Activated CD4-positive, alpha-beta T cell treated with anti-CD3 and anti-CD28 coated beads for 36 hours (primary cell): Measurements from ENCODE around the gene PKLR. TPM values are rescaled to one million over a fixed set of nuclear protein-coding genes. Genes with fewer than 3 reads are reported as not detected.
A peak's percentile ranks its signal among the peaks of the same experiment; 100 is the strongest.

ENCODE experiments used
- ATAC-seq: fragments of 200-7000 bp; cut with Tn5 transposase; one replicate; pipeline ENCODE4 v1.10.0; 2021; ENCODE audit warnings: mild to moderate bottlenecking, moderate library complexity
- CTCF ChIA-PET: fragments of 350-600 bp; sonication (Branson Sonifier 250); formaldehyde crosslinking; loops from one replicate; lab custom pipeline; 2021; ENCODE audit warnings: antibody characterized with exemption; lab: Charles Lee
- POLR2A ChIA-PET: fragments of 350-600 bp; sonication (Branson Sonifier 250); formaldehyde crosslinking; loops from one replicate; lab custom pipeline; 2021; ENCODE audit warnings: antibody characterized with exemption, inconsistent platforms; lab: Charles Lee
- DNase-seq: peaks from one replicate; pipeline ENCODE4 v3.0.0-alpha.2; 2020
- H3K27ac Mint-ChIP-seq: one replicate; pipeline ENCODE4 v1.8.0; 2021; ENCODE audit warnings: mixed read lengths
- H3K27me3 Mint-ChIP-seq: one replicate; pipeline ENCODE4 v1.8.0; 2021; ENCODE audit warnings: mixed read lengths
- H3K36me3 Mint-ChIP-seq: one replicate; pipeline ENCODE4 v1.8.0; 2021; ENCODE audit warnings: low read depth, mixed read lengths
- H3K4me1 Mint-ChIP-seq: one replicate; pipeline ENCODE4 v1.8.0; 2021; ENCODE audit warnings: mixed read lengths
- H3K4me3 Mint-ChIP-seq: one replicate; pipeline ENCODE4 v1.8.0; 2021; ENCODE audit warnings: mild to moderate bottlenecking, moderate library complexity, mixed read lengths
- H3K9me3 Mint-ChIP-seq: one replicate; pipeline ENCODE4 v1.8.0; 2021; ENCODE audit warnings: low read depth, mixed read lengths
- intact Hi-C, 2 experiments: fragments of 100-400 bp; cut with DNase I in 1 of 2; cut with micrococcal nuclease in 1 of 2; formaldehyde crosslinking; loops; one replicate each; pipeline versions ENCODE4 v1.14.2 to v1.15.1; 2022 to 2024; cut with DNase I, micrococcal nuclease
- total RNA-seq, 2 experiments: library from RNA; stranded (reverse); gene quantifications; one replicate each; pipeline ENCODE4 v1.2.3, GENCODE V29; 2021

The PKLR gene
- total RNA-seq, 2 experiments from 2014 or later = not detected

DNA sequence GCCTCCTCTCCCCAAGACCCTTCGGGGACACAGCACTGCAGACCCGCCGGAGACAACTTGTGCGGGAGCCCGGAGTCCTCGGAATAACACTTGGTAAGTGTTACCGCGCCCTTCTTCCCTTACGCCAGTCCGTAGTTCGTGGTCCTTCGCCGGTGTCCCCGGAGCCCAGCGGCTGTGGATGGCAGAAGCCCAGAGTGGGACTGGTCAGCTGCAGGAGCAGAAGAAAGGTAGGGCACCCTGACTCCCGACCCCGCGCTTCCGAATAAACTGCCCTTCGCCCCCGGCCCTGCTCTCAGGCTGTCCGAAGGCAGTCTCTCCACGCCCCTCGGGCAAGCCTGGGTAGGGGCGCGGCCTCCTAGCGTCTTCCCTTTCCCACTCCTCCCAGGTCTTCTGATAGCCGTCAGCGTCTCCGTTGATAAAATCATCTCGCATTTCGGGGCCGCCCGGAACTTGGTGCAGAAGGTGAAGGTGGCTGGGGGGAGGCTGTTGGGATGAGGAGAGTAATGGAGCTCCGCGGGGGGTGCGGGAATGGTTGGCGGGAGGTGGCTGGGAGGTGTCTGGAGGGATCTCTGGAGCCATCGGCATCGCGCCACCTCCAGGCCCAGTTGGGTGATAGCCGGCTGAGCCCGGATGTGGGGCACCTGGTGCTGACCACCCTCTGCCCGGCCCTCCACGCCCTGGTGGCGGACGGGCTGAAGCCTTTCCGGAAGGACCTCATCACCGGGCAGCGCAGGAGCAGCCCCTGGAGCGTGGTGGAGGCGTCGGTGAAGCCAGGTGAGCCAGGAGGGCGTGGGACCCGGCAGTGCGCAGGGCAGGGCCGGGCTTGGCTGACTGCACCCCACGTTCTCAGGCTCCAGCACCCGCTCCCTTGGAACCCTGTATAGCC lies 23.7 kb upstream of the PKLR start:
- peaks cover 33% of the 10 kb centered on the region for H3K4me1 Mint-ChIP-seq
- CTCF ChIA-PET = interaction anchor here (0.6 to 6.1 kb wide), 6 partner anchors 14 to 1094 kb away, joined by 3 to 79 read pairs (median 4); no protein-coding TSS in a partner anchor
- no peak overlapping the region for H3K27ac Mint-ChIP-seq
- H3K27me3 Mint-ChIP-seq = no peaks in the 10 kb centered on the region
- intact Hi-C loops = loop anchor here (1.0 to 10.0 kb wide), 11 partner anchors 63 to 652 kb away; partner anchors contain the start of genes MTX1 (in 2 of the 2), ARHGEF2 (in 1 of the 2), DAP3 (in 1 of the 2) and ENTREP3 (in 1 of the 2)
- peaks cover 9% of the 10 kb centered on the region for H3K36me3 Mint-ChIP-seq
- POLR2A ChIA-PET = no interaction called here
- DNase-seq (peak; percentile 47), ATAC-seq (no peak)
- peak overlapping the region; percentile 76 for H3K4me3 Mint-ChIP-seq
- no peaks in the 10 kb centered on the region for H3K9me3 Mint-ChIP-seq

- Mint-ChIP-seq H3K27ac (peak overlapping the region; percentile 45), H3K27me3 (no peaks in the 10 kb centered on the region), H3K9me3 (no peaks in the 10 kb centered on the region), H3K4me1 (peaks cover 39% of the 10 kb centered on the region), H3K4me3 (peak overlapping the region; percentile 76), H3K36me3 (peaks cover 12% of the 10 kb centered on the region)
- DNase-seq (peak; percentile 95), ATAC-seq (peak; percentile 81)
- POLR2A ChIA-PET = interaction anchor here (0.6 to 1.1 kb wide), 3 partner anchors 16 to 63 kb away, joined by 3 to 4 read pairs (median 4); no protein-coding TSS in a partner anchor
- CTCF ChIA-PET = interaction anchor here (0.5 to 6.1 kb wide), 20 partner anchors 9 to 1095 kb away, joined by 3 to 79 read pairs (median 6); partner anchors contain the start of genes CLK2, ENTREP3, FDPS and MTX1
- intact Hi-C loops = loop anchor here (1.0 to 10.0 kb wide), 11 partner anchors 62 to 653 kb away; partner anchors contain the start of genes MTX1 (in 2 of the 2), ARHGEF2 (in 1 of the 2), DAP3 (in 1 of the 2) and ENTREP3 (in 1 of the 2)
Observed at GRCh38 chr1:155324037-155324716, 22.9 kb upstream of the PKLR start.

DNA sequence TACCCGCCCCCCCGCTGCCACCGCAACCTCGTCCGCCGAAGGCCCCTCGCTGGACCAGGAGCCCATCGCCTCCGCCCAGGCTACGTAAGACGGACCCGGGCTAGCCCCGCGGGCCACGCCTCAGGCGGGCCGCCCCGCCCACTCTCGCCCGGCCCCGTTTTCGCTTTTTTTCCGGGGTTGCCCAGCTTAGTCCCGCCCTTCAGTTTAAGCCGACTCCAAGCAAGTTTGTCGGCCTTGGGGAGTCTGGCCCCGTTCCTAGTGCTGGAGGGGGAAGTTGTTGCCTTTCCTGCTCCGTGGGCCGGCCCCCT lies 22.4 kb upstream of the PKLR start:
- no peaks in the 10 kb centered on the region for H3K9me3 Mint-ChIP-seq
- POLR2A ChIA-PET = interaction anchor here (0.6 to 1.2 kb wide), 5 partner anchors 16 to 136 kb away, joined by 3 to 4 read pairs (median 3); partner anchors contain the start of gene CLK2
- ATAC-seq (peak; percentile 56), DNase-seq (peak; percentile 90)
- H3K4me1 Mint-ChIP-seq = peaks cover 42% of the 10 kb centered on the region
- H3K4me3 Mint-ChIP-seq = peak overlapping the region; percentile 76
- CTCF ChIA-PET = interaction anchor here (0.5 to 6.1 kb wide), 18 partner anchors 9 to 653 kb away, joined by 3 to 79 read pairs (median 6); partner anchors contain the start of genes CLK2, ENTREP3, FDPS and MTX1
- no peaks in the 10 kb centered on the region for H3K27me3 Mint-ChIP-seq
- H3K27ac Mint-ChIP-seq = peak overlapping the region; percentile 45
- intact Hi-C loops = loop anchor here (1.0 to 10.0 kb wide), 18 partner anchors 15 to 654 kb away; partner anchors contain the start of genes CLK2 (in 2 of the 2), FDPS (in 2 of the 2), HCN3 (in 2 of the 2) and MTX1 (in 2 of the 2)
- H3K36me3 Mint-ChIP-seq = peaks cover 17% of the 10 kb centered on the region

DNA sequence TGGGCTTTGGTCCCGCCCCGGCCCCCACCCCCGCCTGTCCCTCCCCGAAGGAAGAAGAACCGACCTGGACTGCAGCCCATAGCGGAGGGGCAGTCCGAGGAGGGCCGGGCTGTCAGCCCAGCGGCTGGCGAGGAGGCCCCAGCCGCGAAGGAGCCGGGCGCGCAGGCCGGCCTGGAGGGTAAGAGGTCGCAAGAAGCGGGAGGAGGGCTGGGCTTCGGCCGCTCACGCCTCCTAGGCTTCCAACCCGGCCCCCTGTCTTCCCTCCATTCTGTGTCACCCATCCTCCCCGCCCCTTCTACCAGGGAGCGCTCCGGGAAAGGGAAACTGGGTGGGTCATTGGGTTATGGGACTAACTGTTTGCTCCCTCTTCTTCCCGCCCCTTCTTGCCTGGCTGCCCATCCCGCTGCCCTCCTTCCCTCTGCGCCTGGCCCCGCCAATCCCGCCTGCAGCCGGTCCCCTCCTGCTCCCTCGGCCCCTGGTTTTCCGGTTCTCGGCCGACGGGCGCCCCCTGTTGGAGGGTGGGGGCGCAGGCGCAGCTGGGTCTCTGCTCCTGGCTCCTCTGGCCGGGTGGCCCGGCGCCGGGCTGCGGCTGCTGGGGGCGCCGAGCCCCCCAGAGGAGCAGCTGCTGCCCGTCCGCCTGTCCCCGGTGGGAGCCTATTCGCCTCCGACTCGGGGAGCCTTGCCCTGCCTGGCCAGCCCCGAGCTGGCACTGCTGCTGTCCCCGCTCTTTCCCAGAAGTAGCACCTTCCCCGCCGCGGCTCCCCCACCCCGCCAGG lies 21.9 kb upstream of the PKLR start:
- DNase-seq = peak; percentile 92
- Mint-ChIP-seq H3K36me3 (peaks cover 20% of the 10 kb centered on the region), H3K27me3 (no peaks in the 10 kb centered on the region), H3K27ac (peak overlapping the region; percentile 45), H3K4me3 (peak overlapping the region; percentile 76), H3K9me3 (no peaks in the 10 kb centered on the region), H3K4me1 (peaks cover 42% of the 10 kb centered on the region)
- ChIA-PET CTCF (interaction anchor here (0.7 to 6.1 kb wide), 19 partner anchors 10 to 278 kb away, joined by 3 to 79 read pairs (median 6); partner anchors contain the start of genes CLK2, ENTREP3, FDPS and KRTCAP2), POLR2A (interaction anchor here (0.6 to 1.2 kb wide), 6 partner anchors 45 to 153 kb away, joined by 3 to 4 read pairs (median 3); partner anchors contain the start of gene CLK2)
- ATAC-seq = peak; percentile 55
- intact Hi-C loops = loop anchor here (1.0 to 10.0 kb wide), 15 partner anchors 15 to 654 kb away; partner anchors contain the start of genes CLK2 (in 2 of the 2), FDPS (in 2 of the 2), HCN3 (in 2 of the 2) and ARHGEF2 (in 1 of the 2)

GRCh38 chr1:155322571-155322952 lies 21.3 kb upstream of the PKLR start:
- POLR2A ChIA-PET = interaction anchor here (1.0 to 1.2 kb wide), 3 partner anchors 50 to 699 kb away, joined by 3 to 4 read pairs (median 3); partner anchors contain the start of gene CLK2
- CTCF ChIA-PET = interaction anchor here (0.6 to 6.1 kb wide), 16 partner anchors 12 to 279 kb away, joined by 3 to 79 read pairs (median 4); partner anchors contain the start of genes FDPS and KRTCAP2
- H3K27me3 Mint-ChIP-seq = no peaks in the 10 kb centered on the region
- ATAC-seq (no peak), DNase-seq (peak; percentile 49)
- no peak overlapping the region for H3K27ac Mint-ChIP-seq
- H3K4me3 Mint-ChIP-seq = peak overlapping the region; percentile 76
- H3K4me1 Mint-ChIP-seq = peaks cover 42% of the 10 kb centered on the region
- intact Hi-C loops = loop anchor here (5.0 to 10.0 kb wide), 7 partner anchors 115 to 655 kb away; partner anchors contain the start of genes ARHGEF2 (in 1 of the 2), DAP3 (in 1 of the 2), MTX1 (in 1 of the 2) and SLC50A1 (in 1 of the 2)
- H3K36me3 Mint-ChIP-seq = peaks cover 25% of the 10 kb centered on the region
- H3K9me3 Mint-ChIP-seq = no peaks in the 10 kb centered on the region

GRCh38 chr1:155321639-155322503 lies 20.6 kb upstream of the PKLR start:
- no peaks in the 10 kb centered on the region for H3K9me3 Mint-ChIP-seq
- H3K4me1 Mint-ChIP-seq = peaks cover 42% of the 10 kb centered on the region
- H3K36me3 Mint-ChIP-seq = peaks cover 25% of the 10 kb centered on the region
- no peaks in the 10 kb centered on the region for H3K27me3 Mint-ChIP-seq
- DNase-seq (peak; percentile 16), ATAC-seq (no peak)
- intact Hi-C loops = loop anchor here (5.0 to 10.0 kb wide), 7 partner anchors 115 to 655 kb away; partner anchors contain the start of genes ARHGEF2 (in 1 of the 2), DAP3 (in 1 of the 2), MTX1 (in 1 of the 2) and SLC50A1 (in 1 of the 2)
- H3K27ac Mint-ChIP-seq = no peak overlapping the region
- H3K4me3 Mint-ChIP-seq = peak overlapping the region; percentile 76
- CTCF ChIA-PET = interaction anchor here (0.6 to 6.1 kb wide), 16 partner anchors 11 to 259 kb away, joined by 3 to 79 read pairs (median 4); partner anchors contain the start of genes FDPS and KRTCAP2
- POLR2A ChIA-PET = interaction anchor here (1.0 to 1.1 kb wide), 2 partner anchors 70 to 699 kb away, joined by 3 to 4 read pairs; no protein-coding TSS in a partner anchor

- peak; percentile 51 for ATAC-seq
- Mint-ChIP-seq H3K27me3 (no peaks in the 10 kb centered on the region), H3K36me3 (peaks cover 28% of the 10 kb centered on the region), H3K4me1 (peaks cover 39% of the 10 kb centered on the region), H3K27ac (no peak within 1 kb of the TSS), H3K4me3 (peak within 1 kb of the TSS; percentile 76), H3K9me3 (no peaks in the 10 kb centered on the region)
- intact Hi-C loops = loop anchor here (5.0 to 10.0 kb wide), 7 partner anchors 114 to 656 kb away; partner anchors contain the start of genes ARHGEF2 (in 1 of the 2), DAP3 (in 1 of the 2), MTX1 (in 1 of the 2) and SLC50A1 (in 1 of the 2)
- ChIA-PET CTCF (interaction anchor here (0.6 to 6.1 kb wide), 15 partner anchors 10 to 1329 kb away, joined by 3 to 79 read pairs (median 3); partner anchors contain the start of genes CLK2, FDPS and KRTCAP2), POLR2A (no interaction called here)
- peak; percentile 89 for DNase-seq
Observed at GRCh38 chr1:155320661-155321617, 19.7 kb upstream of the PKLR start, which contains the start of gene RUSC1. Gene RUSC1, plus strand, starts transcription at chr1:155320894. Its CDS starts 880 bp downstream, at chr1:155321774.

GRCh38 chr1:155320252-155320651 lies 19.0 kb upstream of the PKLR start:
- ChIA-PET POLR2A (no interaction called here), CTCF (interaction anchor here (0.6 to 6.1 kb wide), 13 partner anchors 11 to 472 kb away, joined by 3 to 79 read pairs (median 3); partner anchors contain the start of genes CLK2, FDPS and KRTCAP2)
- Mint-ChIP-seq H3K36me3 (peaks cover 28% of the 10 kb centered on the region), H3K4me1 (peaks cover 33% of the 10 kb centered on the region), H3K27me3 (no peaks in the 10 kb centered on the region), H3K9me3 (no peaks in the 10 kb centered on the region), H3K4me3 (peak overlapping the region; percentile 60), H3K27ac (no peak overlapping the region)
- DNase-seq = no peak
- intact Hi-C loops = loop anchor here (5.0 to 10.0 kb wide), 7 partner anchors 113 to 657 kb away; partner anchors contain the start of genes ARHGEF2 (in 1 of the 2), DAP3 (in 1 of the 2), MTX1 (in 1 of the 2) and SLC50A1 (in 1 of the 2)
- ATAC-seq = no peak
